Measurements from ENCODE around the gene CMTR1. TPM values are rescaled to one million over a fixed set of nuclear protein-coding genes. Genes with fewer than 3 reads are reported as not detected.

Gene CMTR1
- total RNA-seq, 1 experiment from 2014 or later: 28.7 TPM

GRCh38 chr6:37451441-37452193, 18.6 kb downstream of the CMTR1 start:
- no peak overlapping the region for H3K9ac ChIP-seq (ENCODE audit: low read length)
- no peaks in the 10 kb centered on the region for H3K79me2 ChIP-seq (ENCODE audit: insufficient read depth, low read length)
- H3K27me3 ChIP-seq (ENCODE audit: insufficient read depth, low read length): no peaks in the 10 kb centered on the region
- no peak for DNase-seq (ENCODE audit: low read depth, low spot score)
- no peaks in the 10 kb centered on the region for H3K4me1 ChIP-seq (ENCODE audit: control insufficient read depth in 1 of 2, insufficient read depth in 2 of 2, low read length in 2 of 2)
- H3K9me3 ChIP-seq (ENCODE audit: control insufficient read depth in 1 of 2, insufficient read depth in 1 of 2, low read depth in 1 of 2, low read length in 2 of 2): no peaks in the 10 kb centered on the region
- intact Hi-C loops (cut with micrococcal nuclease): no loop called here
- no peak for ATAC-seq
- H4K20me1 ChIP-seq (ENCODE audit: insufficient read depth): no peaks in the 10 kb centered on the region
- no peaks in the 10 kb centered on the region for H3K9me2 ChIP-seq (ENCODE audit: insufficient read depth)
- H3K4me2 ChIP-seq (ENCODE audit: low read length): no peak overlapping the region
- no TSS peak for BruUV-seq (replicated peaks)
- ChIA-PET RAD21 (ENCODE audit: low non-redundant PET in 1 of 2, low total read pairs in 2 of 2, uncharacterized antibody in 2 of 2, unreplicated experiment in 2 of 2) (no interaction called here), CTCF (no interaction called here), POLR2A (no interaction called here)
- no peak overlapping the region for H3K4me3 ChIP-seq (replicated peaks in 1 of 2; ENCODE audit: low read depth in 1 of 2, low read length in 2 of 2)
- no peak overlapping the region for H3K27ac ChIP-seq (ENCODE audit: low read depth, low read length)
- peaks cover 11 to 16% of the 10 kb centered on the region in 2 experiments for H3K36me3 ChIP-seq (ENCODE audit: control insufficient read depth in 1 of 2, insufficient read depth in 2 of 2, low read length in 2 of 2)
- no peak overlapping the region for H2AFZ ChIP-seq (ENCODE audit: low read depth, low read length, poor library complexity, severe bottlenecking)
- TF ChIP-seq EZH2phosphoT487 (IDR thresholded peaks at IDR 0.05; ENCODE audit: borderline replicate concordance): no peak
- no peak for TF ChIP-seq RAD21 (IDR thresholded peaks at IDR 0.05; ENCODE audit: low read depth)

- no TSS peak for BruUV-seq (replicated peaks)
- H3K9me3 ChIP-seq (ENCODE audit: control insufficient read depth in 1 of 2, insufficient read depth in 1 of 2, low read depth in 1 of 2, low read length in 2 of 2): no peaks in the 10 kb centered on the region
- H3K9me2 ChIP-seq (ENCODE audit: insufficient read depth): no peaks in the 10 kb centered on the region
- ATAC-seq (no peak), DNase-seq (ENCODE audit: low read depth, low spot score) (no peak)
- no peaks in the 10 kb centered on the region for H3K27me3 ChIP-seq (ENCODE audit: insufficient read depth, low read length)
- no peak overlapping the region for H3K27ac ChIP-seq (ENCODE audit: low read depth, low read length)
- intact Hi-C loops (cut with micrococcal nuclease): no loop called here
- POLR2A ChIA-PET: no interaction called here
- H2AFZ ChIP-seq (ENCODE audit: low read depth, low read length, poor library complexity, severe bottlenecking): no peak overlapping the region
- no peaks in the 10 kb centered on the region for H3K79me2 ChIP-seq (ENCODE audit: insufficient read depth, low read length)
- CTCF ChIA-PET: no interaction called here
- H3K9ac ChIP-seq (ENCODE audit: low read length): no peak overlapping the region
- no peaks in the 10 kb centered on the region for H3K4me1 ChIP-seq (ENCODE audit: control insufficient read depth in 1 of 2, insufficient read depth in 2 of 2, low read length in 2 of 2)
- H3K4me2 ChIP-seq (ENCODE audit: low read length): no peak overlapping the region
- peaks cover 9 to 10% of the 10 kb centered on the region in 2 experiments for H3K36me3 ChIP-seq (ENCODE audit: control insufficient read depth in 1 of 2, insufficient read depth in 2 of 2, low read length in 2 of 2)
- no peaks in the 10 kb centered on the region for H4K20me1 ChIP-seq (ENCODE audit: insufficient read depth)
- no peak overlapping the region for H3K4me3 ChIP-seq (replicated peaks in 1 of 2; ENCODE audit: low read depth in 1 of 2, low read length in 2 of 2)
- RAD21 ChIA-PET (ENCODE audit: low non-redundant PET in 1 of 2, low total read pairs in 2 of 2, uncharacterized antibody in 2 of 2, unreplicated experiment in 2 of 2): no interaction called here
- TF ChIP-seq ZFX (IDR thresholded peaks at IDR 0.05): no peak
- TF ChIP-seq CBX3 (IDR thresholded peaks at IDR 0.05; ENCODE audit: low read depth): no peak
- no peak for TF ChIP-seq MAX (IDR thresholded peaks at IDR 0.05)
- TF ChIP-seq RAD21 (IDR thresholded peaks at IDR 0.05; ENCODE audit: low read depth): no peak
- no peak for TF ChIP-seq SRF (IDR thresholded peaks at IDR 0.05; ENCODE audit: low read depth)
- TF ChIP-seq SIN3A (IDR thresholded peaks at IDR 0.05; ENCODE audit: low read depth): no peak
- no peak for TF ChIP-seq POLR2A (IDR thresholded peaks at IDR 0.05; ENCODE audit: borderline replicate concordance, extremely low read depth, insufficient read depth, insufficient read length)
- TF ChIP-seq CTCF (IDR thresholded peaks at IDR 0.05 in 2 of 3, conservative IDR thresholded peaks at IDR 0.05 in 1 of 3; ENCODE audit: borderline replicate concordance in 1 of 3, insufficient read depth in 1 of 3, low read depth in 2 of 3, low read length in 2 of 3): no peak
- TF ChIP-seq ZNF274 (IDR thresholded peaks at IDR 0.05; ENCODE audit: low read depth, low read length): no peak
- no peak for TF ChIP-seq JUND (IDR thresholded peaks at IDR 0.05)
- TF ChIP-seq, protein P1, sequence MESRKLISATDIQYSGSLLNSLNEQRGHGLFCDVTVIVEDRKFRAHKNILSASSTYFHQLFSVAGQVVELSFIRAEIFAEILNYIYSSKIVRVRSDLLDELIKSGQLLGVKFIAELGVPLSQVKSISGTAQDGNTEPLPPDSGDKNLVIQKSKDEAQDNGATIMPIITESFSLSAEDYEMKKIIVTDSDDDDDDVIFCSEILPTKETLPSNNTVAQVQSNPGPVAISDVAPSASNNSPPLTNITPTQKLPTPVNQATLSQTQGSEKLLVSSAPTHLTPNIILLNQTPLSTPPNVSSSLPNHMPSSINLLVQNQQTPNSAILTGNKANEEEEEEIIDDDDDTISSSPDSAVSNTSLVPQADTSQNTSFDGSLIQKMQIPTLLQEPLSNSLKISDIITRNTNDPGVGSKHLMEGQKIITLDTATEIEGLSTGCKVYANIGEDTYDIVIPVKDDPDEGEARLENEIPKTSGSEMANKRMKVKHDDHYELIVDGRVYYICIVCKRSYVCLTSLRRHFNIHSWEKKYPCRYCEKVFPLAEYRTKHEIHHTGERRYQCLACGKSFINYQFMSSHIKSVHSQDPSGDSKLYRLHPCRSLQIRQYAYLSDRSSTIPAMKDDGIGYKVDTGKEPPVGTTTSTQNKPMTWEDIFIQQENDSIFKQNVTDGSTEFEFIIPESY (IDR thresholded peaks at IDR 0.05; ENCODE audit: extremely low read depth, insufficient replicate concordance, low read length): no peak
- TF ChIP-seq EZH2phosphoT487 (IDR thresholded peaks at IDR 0.05; ENCODE audit: borderline replicate concordance): no peak
- no peak for TF ChIP-seq SP1 (IDR thresholded peaks at IDR 0.05; ENCODE audit: low read depth)
- TF ChIP-seq CEBPB (IDR thresholded peaks at IDR 0.05; ENCODE audit: low read depth): no peak
- TF ChIP-seq YY1 (IDR thresholded peaks at IDR 0.05; ENCODE audit: extremely low read depth, insufficient replicate concordance, low read depth, low read length): no peak
- TF ChIP-seq EGR1 (IDR thresholded peaks at IDR 0.05; ENCODE audit: low read depth): no peak
Measured at GRCh38 chr6:37452522-37452921, 19.5 kb downstream of the CMTR1 start.

Data from HCT116 (cell line).